OCI-LY1 (cell line): Measurements from ENCODE around the gene APLP1.

Source experiments
- EZH2 ChIP-seq: fragments of 200-600 bp; sonication (generic), shearing (Covaris generic); IDR thresholded peaks from 2 replicates; pipeline ENCODE4 v1.8.0; 2017; ENCODE audit warnings: borderline replicate concordance, mixed run types, mild to moderate bottlenecking, antibody characterized with exemption, low read length, moderate library complexity, mixed read lengths
- TF ChIP-seq, protein P1 (sequence below): fragments of 200-600 bp; sonication (generic), shearing (Covaris generic); IDR thresholded peaks from 2 replicates; pipeline ENCODE4 v1.5.1; 2017; ENCODE audit warnings: mild to moderate bottlenecking, antibody characterized with exemption, low read length, moderate library complexity, mixed read lengths

DNA sequence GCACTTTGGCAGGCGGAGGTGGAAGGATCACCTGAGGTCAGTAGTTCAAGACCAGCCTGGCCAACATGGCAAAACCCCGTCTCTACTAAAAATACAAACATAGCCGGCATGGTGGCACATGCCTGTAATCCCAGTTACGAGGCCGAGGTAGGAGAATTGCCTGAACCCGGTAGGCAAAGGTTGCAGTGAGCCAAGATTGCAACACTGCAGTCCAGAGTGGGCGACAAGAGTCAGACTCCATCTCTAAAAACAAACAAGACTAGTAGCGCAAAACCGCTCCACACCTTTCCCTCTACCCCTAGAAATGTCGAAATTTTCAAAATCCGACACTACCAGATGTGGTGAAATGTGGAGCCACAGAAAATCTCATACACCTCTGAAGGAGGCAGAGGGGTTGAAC lies 50.9 kb downstream of the APLP1 start:
- TF ChIP-seq, protein P1, sequence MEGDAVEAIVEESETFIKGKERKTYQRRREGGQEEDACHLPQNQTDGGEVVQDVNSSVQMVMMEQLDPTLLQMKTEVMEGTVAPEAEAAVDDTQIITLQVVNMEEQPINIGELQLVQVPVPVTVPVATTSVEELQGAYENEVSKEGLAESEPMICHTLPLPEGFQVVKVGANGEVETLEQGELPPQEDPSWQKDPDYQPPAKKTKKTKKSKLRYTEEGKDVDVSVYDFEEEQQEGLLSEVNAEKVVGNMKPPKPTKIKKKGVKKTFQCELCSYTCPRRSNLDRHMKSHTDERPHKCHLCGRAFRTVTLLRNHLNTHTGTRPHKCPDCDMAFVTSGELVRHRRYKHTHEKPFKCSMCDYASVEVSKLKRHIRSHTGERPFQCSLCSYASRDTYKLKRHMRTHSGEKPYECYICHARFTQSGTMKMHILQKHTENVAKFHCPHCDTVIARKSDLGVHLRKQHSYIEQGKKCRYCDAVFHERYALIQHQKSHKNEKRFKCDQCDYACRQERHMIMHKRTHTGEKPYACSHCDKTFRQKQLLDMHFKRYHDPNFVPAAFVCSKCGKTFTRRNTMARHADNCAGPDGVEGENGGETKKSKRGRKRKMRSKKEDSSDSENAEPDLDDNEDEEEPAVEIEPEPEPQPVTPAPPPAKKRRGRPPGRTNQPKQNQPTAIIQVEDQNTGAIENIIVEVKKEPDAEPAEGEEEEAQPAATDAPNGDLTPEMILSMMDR = no peak
- no peak for TF ChIP-seq EZH2
